B cell (primary cell): ENCODE results near the gene KAZN. TPM values are rescaled to one million over a fixed set of nuclear protein-coding genes. Genes with fewer than 3 reads are reported as not detected.

ENCODE experiments used
- ATAC-seq: fragments of 200-7000 bp; cut with Tn5 transposase; one replicate; pipeline ENCODE4 v1.10.0; 2021; ENCODE audit warnings: low read depth, mild to moderate bottlenecking, moderate number of reproducible peaks, moderate library complexity
- CTCF ChIA-PET: fragments of 350-600 bp; sonication (Branson Sonifier 250); formaldehyde crosslinking; loops from one replicate; lab custom pipeline; 2021; ENCODE audit warnings: antibody characterized with exemption, inconsistent platforms; lab: Charles Lee
- POLR2A ChIA-PET: fragments of 350-600 bp; sonication (Branson Sonifier 250); formaldehyde crosslinking; loops from one replicate; lab custom pipeline; 2021; ENCODE audit warnings: antibody characterized with exemption; lab: Charles Lee
- DNase-seq: peaks from one replicate; pipeline ENCODE4 v3.0.0; 2013
- H2AFZ ChIP-seq: 2 replicates; pipeline ENCODE4 v1.6.1; 2012; ENCODE audit warnings: mild to moderate bottlenecking, low read depth, low read length; ENCODE audit not compliant: insufficient read depth, poor library complexity, severe bottlenecking
- H3K27ac ChIP-seq, 2 donors: 1 replicate in 1 of 2; 2 replicates in 1 of 2; pipeline ENCODE4 v1.5.1; 2012 to 2013; ENCODE audit warnings: low read length in 2 of 2, mild to moderate bottlenecking in 2 of 2, moderate library complexity in 1 of 2
- H3K27me3 ChIP-seq, 4 experiments: fragments of 200-600 bp in 1 of 4; sonication (generic) in 1 of 4; replicated peaks in 1 of 4; 1 replicate in 2 of 4; 2 replicates in 2 of 4; pipeline versions ENCODE4 v1.6.1 to v1.7.0; 2013 to 2016; ENCODE audit warnings: low read length in 3 of 4, mild to moderate bottlenecking in 2 of 4, mixed read lengths in 1 of 4, moderate library complexity in 1 of 4; ENCODE audit not compliant: insufficient read depth in 4 of 4, control insufficient read depth in 3 of 4; ENCODE audit errors: control extremely low read depth in 1 of 4
- H3K36me3 ChIP-seq, 2 experiments: replicated peaks in 1 of 2; 1 replicate in 1 of 2; 2 replicates in 1 of 2; pipeline versions ENCODE4 v1.6.1 to v1.7.1; 2013; ENCODE audit warnings: low read length in 1 of 2; ENCODE audit not compliant: insufficient read depth in 2 of 2, control insufficient read depth in 1 of 2; ENCODE audit errors: control extremely low read depth in 1 of 2, extremely low read depth in 1 of 2
- H3K4me1 ChIP-seq, 2 donors: fragments of 200-600 bp in 1 of 2; sonication (generic) in 1 of 2; 1 replicate in 1 of 2; 2 replicates in 1 of 2; pipeline versions ENCODE4 v1.5.1 to v1.6.1; 2013 to 2017; ENCODE audit warnings: low read length in 2 of 2; ENCODE audit not compliant: control insufficient read depth in 2 of 2, insufficient read depth in 2 of 2
- H3K4me2 ChIP-seq: replicated peaks from 2 replicates; pipeline ENCODE3; 2012; ENCODE audit warnings: mild to moderate bottlenecking, low read depth, low read length; ENCODE audit not compliant: poor library complexity, severe bottlenecking
- H3K4me3 ChIP-seq, 5 experiments: fragments of 200-600 bp in 1 of 5; sonication (generic) in 1 of 5; 1 replicate in 3 of 5; 2 replicates in 2 of 5; pipeline versions ENCODE4 v1.5.1 to v1.7.0; 2011 to 2016; ENCODE audit warnings: low read length in 4 of 5, mild to moderate bottlenecking in 4 of 5, low read depth in 2 of 5, control low read depth in 1 of 5, moderate library complexity in 1 of 5; ENCODE audit not compliant: insufficient read depth in 1 of 5; ENCODE audit errors: control extremely low read depth in 1 of 5, extremely low read depth in 1 of 5
- H3K79me2 ChIP-seq: fragments of 200-600 bp; sonication (generic); one replicate; pipeline ENCODE4 v1.6.0; 2016; ENCODE audit warnings: low read length; ENCODE audit not compliant: control insufficient read depth, insufficient read depth
- H3K9ac ChIP-seq: fragments of 200-600 bp; sonication (generic); 2 replicates; pipeline ENCODE4 v1.6.1; 2017; ENCODE audit warnings: mild to moderate bottlenecking, low read length, moderate library complexity
- H3K9me3 ChIP-seq, 3 donors: one replicate each; pipeline versions ENCODE4 v1.6.1 to v1.7.1; 2013; ENCODE audit warnings: low read length in 2 of 3; ENCODE audit not compliant: control insufficient read depth in 2 of 3, insufficient read depth in 1 of 3; ENCODE audit errors: control extremely low read depth in 1 of 3
- H4K20me1 ChIP-seq: 2 replicates; pipeline ENCODE4 v1.6.0; 2012; ENCODE audit warnings: mild to moderate bottlenecking, low read length; ENCODE audit not compliant: insufficient read depth, control insufficient read depth, poor library complexity, severe bottlenecking
- H3K27ac Mint-ChIP-seq: one replicate; pipeline ENCODE4 v1.8.0; 2021; ENCODE audit warnings: mixed read lengths
- H3K27me3 Mint-ChIP-seq: one replicate; pipeline ENCODE4 v1.8.0; 2021; ENCODE audit warnings: mixed read lengths
- H3K4me1 Mint-ChIP-seq: one replicate; pipeline ENCODE4 v1.8.0; 2021; ENCODE audit warnings: mixed read lengths
- H3K4me3 Mint-ChIP-seq: one replicate; pipeline ENCODE4 v1.8.0; 2021; ENCODE audit warnings: mixed read lengths
- H3K9me3 Mint-ChIP-seq: one replicate; pipeline ENCODE4 v1.8.0; 2022; ENCODE audit warnings: mixed read lengths; ENCODE audit not compliant: insufficient read depth
- EZH2 ChIP-seq: IDR thresholded peaks from 2 replicates; pipeline ENCODE4 v1.6.1; 2012; ENCODE audit warnings: borderline replicate concordance, low read depth, mild to moderate bottlenecking, moderate library complexity, low read length; ENCODE audit not compliant: insufficient read depth, poor library complexity, severe bottlenecking
- WGBS: methylation state at CpG from one replicate; pipeline ENCODE4 v1.1.5; 2013; ENCODE audit warnings: missing lambda C conversion rate; ENCODE audit not compliant: insufficient coverage; 5-methylcytosine and 5-hydroxymethylcytosine counted together
- intact Hi-C: fragments of 100-400 bp; cut with micrococcal nuclease; formaldehyde crosslinking; loops from one replicate; pipeline ENCODE4 v1.10.0; 2022
- polyA minus RNA-seq: library from RNA; depleted of rRNA, polyadenylated mRNA; stranded (reverse); fragments of >200 nt; gene quantifications from 2 replicates; pipeline ENCODE4 v1.2.3, GENCODE V29; 2012
- polyA plus RNA-seq: library from polyadenylated mRNA; depleted of rRNA; stranded (reverse); fragments of >200 nt; gene quantifications from 2 replicates; pipeline ENCODE4 v1.2.3, GENCODE V29; 2012
- total RNA-seq, 2 donors: library from RNA; stranded (reverse); fragments of 120-200 nt in 1 of 2; gene quantifications; 1 replicate in 1 of 2; 2 replicates in 1 of 2; pipeline versions ENCODE4 v1.2.3 to v1.2.4, GENCODE V29; 2013 to 2022
- TF ChIP-seq, protein P1 (sequence below): fragments of 200-600 bp; IDR thresholded peaks from one replicate; pipeline ENCODE4 v1.8.0; 2022; ENCODE audit warnings: antibody characterized with exemption, mild to moderate bottlenecking

The KAZN gene
- total RNA-seq (0.39 and 0.90 TPM in 2 replicates), polyA plus RNA-seq (0.13 and 0.29 TPM in 2 replicates), polyA minus RNA-seq (0.26 and 0.43 TPM in 2 replicates)
- total RNA-seq (2013) = 0.26 TPM

DNA sequence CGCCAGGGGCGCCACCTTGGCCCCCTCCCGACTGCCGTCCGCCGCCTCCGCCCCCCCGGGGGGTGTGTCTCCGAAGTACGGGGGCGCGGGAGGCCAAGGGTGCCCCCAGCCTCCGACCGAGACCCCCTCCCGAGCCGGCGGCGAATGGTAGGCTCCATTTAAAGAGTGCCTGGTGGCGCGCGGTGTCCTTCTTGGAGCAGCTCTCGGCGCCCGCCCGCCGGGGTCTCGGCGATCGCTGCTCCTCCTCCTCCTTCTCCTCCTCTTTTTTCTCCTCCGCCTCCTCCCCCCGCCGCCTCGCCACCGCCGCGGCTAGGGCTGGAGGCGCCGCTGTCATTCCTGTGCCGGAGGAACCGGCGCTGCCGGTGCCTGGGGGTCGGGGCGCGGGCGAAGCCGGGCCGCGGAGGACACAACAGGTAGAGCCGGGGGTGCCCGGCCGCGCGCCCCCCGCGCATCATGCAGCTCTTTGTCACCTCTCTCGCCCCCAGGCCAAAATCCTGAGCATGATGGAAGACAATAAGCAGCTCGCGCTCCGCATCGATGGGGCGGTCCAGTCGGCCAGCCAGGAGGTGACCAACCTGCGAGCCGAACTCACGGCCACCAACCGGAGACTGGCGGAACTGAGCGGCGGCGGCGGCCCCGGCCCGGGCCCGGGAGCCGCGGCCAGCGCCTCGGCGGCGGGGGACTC lies at the start of gene KAZN:
Gene KAZN (plus strand): TSS at position 188 of the 685 bp plus-strand sequence.
- Histone ChIP-seq H3K9me3 (peaks cover 0 to 6% (median 2%) of the 10 kb centered on the region in 3 donors), H4K20me1 (no peaks in the 10 kb centered on the region), H3K36me3 (no peaks in the 10 kb centered on the region), H3K4me3 (no peak within 1 kb of the TSS), H3K4me2 (peak within 1 kb of the TSS; percentile 42), H2AFZ (no peak within 1 kb of the TSS), H3K9ac (no peak within 1 kb of the TSS), H3K27me3 (peaks cover 0 to 44% (median 16%) of the 10 kb centered on the region in 4 experiments), H3K79me2 (no peaks in the 10 kb centered on the region), H3K4me1 (peaks cover 12 to 14% of the 10 kb centered on the region in 2 donors), H3K27ac (no peak within 1 kb of the TSS)
- ChIA-PET CTCF (no interaction called here), POLR2A (no interaction called here)
- Mint-ChIP-seq H3K4me3 (no peak within 1 kb of the TSS), H3K9me3 (no peaks in the 10 kb centered on the region), H3K27me3 (peaks cover 61% of the 10 kb centered on the region), H3K4me1 (peaks cover 9% of the 10 kb centered on the region), H3K27ac (no peak within 1 kb of the TSS)
- 5% methylated on average over 81 of the region's 81 CpGs for WGBS
- TF ChIP-seq, protein P1, sequence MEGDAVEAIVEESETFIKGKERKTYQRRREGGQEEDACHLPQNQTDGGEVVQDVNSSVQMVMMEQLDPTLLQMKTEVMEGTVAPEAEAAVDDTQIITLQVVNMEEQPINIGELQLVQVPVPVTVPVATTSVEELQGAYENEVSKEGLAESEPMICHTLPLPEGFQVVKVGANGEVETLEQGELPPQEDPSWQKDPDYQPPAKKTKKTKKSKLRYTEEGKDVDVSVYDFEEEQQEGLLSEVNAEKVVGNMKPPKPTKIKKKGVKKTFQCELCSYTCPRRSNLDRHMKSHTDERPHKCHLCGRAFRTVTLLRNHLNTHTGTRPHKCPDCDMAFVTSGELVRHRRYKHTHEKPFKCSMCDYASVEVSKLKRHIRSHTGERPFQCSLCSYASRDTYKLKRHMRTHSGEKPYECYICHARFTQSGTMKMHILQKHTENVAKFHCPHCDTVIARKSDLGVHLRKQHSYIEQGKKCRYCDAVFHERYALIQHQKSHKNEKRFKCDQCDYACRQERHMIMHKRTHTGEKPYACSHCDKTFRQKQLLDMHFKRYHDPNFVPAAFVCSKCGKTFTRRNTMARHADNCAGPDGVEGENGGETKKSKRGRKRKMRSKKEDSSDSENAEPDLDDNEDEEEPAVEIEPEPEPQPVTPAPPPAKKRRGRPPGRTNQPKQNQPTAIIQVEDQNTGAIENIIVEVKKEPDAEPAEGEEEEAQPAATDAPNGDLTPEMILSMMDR = no peak
- TF ChIP-seq EZH2 = no peak
- no peak for ATAC-seq
- no peak for DNase-seq
- intact Hi-C loops = no loop called here

- H3K27me3 ChIP-seq = peaks cover 0 to 2% (median 0%) of the 10 kb centered on the region in 4 experiments
- H3K27me3 Mint-ChIP-seq = peaks cover 33% of the 10 kb centered on the region
- TF ChIP-seq EZH2 = no peak
- TF ChIP-seq, protein P1 = no peak
- H3K9ac ChIP-seq = no peak overlapping the region
- H3K4me3 ChIP-seq = no peak overlapping the region
- ATAC-seq = no peak
- H3K9me3 ChIP-seq = no peaks in the 10 kb centered on the region
- no peaks in the 10 kb centered on the region for H4K20me1 ChIP-seq
- H3K27ac ChIP-seq = no peak overlapping the region
- peaks cover 4% of the 10 kb centered on the region for H3K9me3 Mint-ChIP-seq
- WGBS = 87% methylated on average over 1 of the region's 3 CpGs
- DNase-seq = no peak
- no peak overlapping the region for H3K4me2 ChIP-seq
- H3K4me3 Mint-ChIP-seq = no peak overlapping the region
- POLR2A ChIA-PET = no interaction called here
- H3K27ac Mint-ChIP-seq = no peak overlapping the region
- no peak overlapping the region for H2AFZ ChIP-seq
- intact Hi-C loops = no loop called here
- H3K4me1 Mint-ChIP-seq = no peaks in the 10 kb centered on the region
- CTCF ChIA-PET = no interaction called here
- no peaks in the 10 kb centered on the region for H3K36me3 ChIP-seq
- no peaks in the 10 kb centered on the region for H3K4me1 ChIP-seq
- H3K79me2 ChIP-seq = no peaks in the 10 kb centered on the region
These were observed 48.4 kb upstream of the KAZN start for GRCh38 chr1:14549897-14550620.
